ENCODE measurements around the gene PTX3.

- no peak for TF ChIP-seq PKNOX1 (IDR thresholded peaks at IDR 0.05)
- no peak for TF ChIP-seq L3MBTL2 (conservative IDR thresholded peaks at IDR 0.05)
- TF ChIP-seq SP1 (IDR thresholded peaks at IDR 0.05) = no peak
- no peak for TF ChIP-seq BHLHE40 (IDR thresholded peaks at IDR 0.05; ENCODE audit: borderline replicate concordance)
- no peak for TF ChIP-seq LEF1 (IDR thresholded peaks at IDR 0.05; ENCODE audit: borderline replicate concordance)
- no peak for TF ChIP-seq FOXK2 (IDR thresholded peaks at IDR 0.05)
- TF ChIP-seq ARNT (IDR thresholded peaks at IDR 0.05) = no peak
- no peak for TF ChIP-seq FOXM1 (IDR thresholded peaks at IDR 0.05; ENCODE audit: borderline replicate concordance)
- no peak for TF ChIP-seq HDGF (IDR thresholded peaks at IDR 0.05; ENCODE audit: borderline replicate concordance)
- no peak for TF ChIP-seq SUZ12 (IDR thresholded peaks at IDR 0.05)
- no peak for TF ChIP-seq ZNF384 (IDR thresholded peaks at IDR 0.05)
- TF ChIP-seq ELF4 (IDR thresholded peaks at IDR 0.05) = no peak
These were observed 36.0 kb downstream of the PTX3 start for GRCh38 chr3:157472648-157473047.

Data from HEK293T (cell line).